NB4 (cell line): ENCODE data around the gene HOXA6.

Source experiments
- DNase-seq: peaks from one replicate; pipeline ENCODE4 v3.0.0; 2010; ENCODE audit warnings: low read depth
- H3K4me3 ChIP-seq: one replicate; pipeline ENCODE4 v1.5.1; 2011; ENCODE audit warnings: mild to moderate bottlenecking, low read depth, low read length, moderate library complexity
- MYC ChIP-seq: IDR thresholded peaks from 2 replicates; pipeline ENCODE4 v1.6.1; 2011; ENCODE audit warnings: low read depth, low read length
- POLR2A ChIP-seq: IDR thresholded peaks from 2 replicates; pipeline ENCODE4 v1.6.1; 2011; ENCODE audit warnings: mild to moderate bottlenecking; ENCODE audit not compliant: insufficient read length; ENCODE audit errors: extremely low read depth
- TF ChIP-seq, protein P1 (sequence below): IDR thresholded peaks from one replicate; pipeline ENCODE4 v1.5.1; 2012; ENCODE audit warnings: low read depth, low read length
- TF ChIP-seq, protein P2 (sequence below): IDR thresholded peaks from 2 replicates; pipeline ENCODE4 v1.6.1; 2011; ENCODE audit warnings: low read depth, low read length

Gene HOXA6

DNA sequence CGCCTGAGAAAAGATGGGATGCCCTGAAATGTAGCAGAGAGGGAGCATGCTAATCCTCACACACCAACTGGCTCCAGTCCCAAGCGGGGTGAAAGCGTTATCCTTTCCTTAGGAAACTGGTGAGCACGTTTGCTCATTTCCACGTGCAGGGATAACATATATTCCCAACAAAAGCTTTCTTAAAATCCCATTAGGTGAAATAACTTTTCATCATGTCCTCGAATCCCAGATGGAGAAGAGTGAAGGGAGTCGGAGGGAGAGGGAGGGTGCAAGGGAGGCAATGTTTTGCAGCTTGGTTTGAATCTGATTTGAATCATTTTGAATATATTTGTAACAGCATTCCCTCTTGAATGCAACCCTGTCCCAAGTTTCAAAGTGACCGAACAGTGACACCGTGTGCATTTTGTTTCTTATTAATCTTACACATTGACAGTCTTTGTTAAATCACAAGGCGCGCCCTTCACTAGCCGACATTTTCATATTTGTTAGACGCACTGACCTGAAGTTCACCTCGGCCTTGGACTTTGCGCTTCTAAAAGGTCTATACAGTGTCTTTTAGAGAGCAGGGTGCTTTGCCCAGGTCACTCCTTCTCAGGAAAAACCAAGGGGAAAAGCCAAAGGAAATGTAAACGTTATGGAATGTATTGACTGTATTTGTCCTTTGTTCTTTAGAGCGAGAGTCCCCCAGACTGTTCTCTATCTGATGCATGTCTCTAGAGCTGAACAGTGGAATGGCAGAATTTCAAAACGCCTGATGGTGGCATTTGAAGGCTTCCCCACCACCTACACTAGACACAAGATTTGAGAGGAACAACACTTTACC is 14.0 kb downstream of the HOXA6 start:
- TF ChIP-seq, protein P1, sequence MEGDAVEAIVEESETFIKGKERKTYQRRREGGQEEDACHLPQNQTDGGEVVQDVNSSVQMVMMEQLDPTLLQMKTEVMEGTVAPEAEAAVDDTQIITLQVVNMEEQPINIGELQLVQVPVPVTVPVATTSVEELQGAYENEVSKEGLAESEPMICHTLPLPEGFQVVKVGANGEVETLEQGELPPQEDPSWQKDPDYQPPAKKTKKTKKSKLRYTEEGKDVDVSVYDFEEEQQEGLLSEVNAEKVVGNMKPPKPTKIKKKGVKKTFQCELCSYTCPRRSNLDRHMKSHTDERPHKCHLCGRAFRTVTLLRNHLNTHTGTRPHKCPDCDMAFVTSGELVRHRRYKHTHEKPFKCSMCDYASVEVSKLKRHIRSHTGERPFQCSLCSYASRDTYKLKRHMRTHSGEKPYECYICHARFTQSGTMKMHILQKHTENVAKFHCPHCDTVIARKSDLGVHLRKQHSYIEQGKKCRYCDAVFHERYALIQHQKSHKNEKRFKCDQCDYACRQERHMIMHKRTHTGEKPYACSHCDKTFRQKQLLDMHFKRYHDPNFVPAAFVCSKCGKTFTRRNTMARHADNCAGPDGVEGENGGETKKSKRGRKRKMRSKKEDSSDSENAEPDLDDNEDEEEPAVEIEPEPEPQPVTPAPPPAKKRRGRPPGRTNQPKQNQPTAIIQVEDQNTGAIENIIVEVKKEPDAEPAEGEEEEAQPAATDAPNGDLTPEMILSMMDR = no peak
- no peak for TF ChIP-seq MYC
- no peak for TF ChIP-seq POLR2A
- TF ChIP-seq, protein P2, sequence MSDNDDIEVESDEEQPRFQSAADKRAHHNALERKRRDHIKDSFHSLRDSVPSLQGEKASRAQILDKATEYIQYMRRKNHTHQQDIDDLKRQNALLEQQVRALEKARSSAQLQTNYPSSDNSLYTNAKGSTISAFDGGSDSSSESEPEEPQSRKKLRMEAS = no peak
- DNase-seq = no peak
- H3K4me3 ChIP-seq = no peak overlapping the region

DNA sequence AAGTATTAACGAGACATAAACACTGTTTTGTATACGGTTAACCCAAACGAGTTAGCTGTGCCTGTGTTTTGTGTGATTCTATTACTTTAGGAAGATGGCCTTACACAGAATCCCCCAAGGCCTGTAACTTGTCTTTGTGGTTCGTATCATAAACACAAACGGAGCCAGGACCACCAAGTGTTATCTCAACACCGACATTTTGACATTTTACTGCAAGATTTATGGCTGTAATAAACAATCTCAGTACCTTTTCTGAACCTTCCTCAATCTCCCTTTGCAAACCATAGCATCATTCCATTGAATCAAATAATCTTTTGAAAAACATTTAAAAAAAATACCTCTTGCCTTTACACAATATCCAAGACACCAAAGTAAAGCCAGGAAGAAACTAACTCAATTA is 14.6 kb downstream of the HOXA6 start:
- no peak for DNase-seq
- no peak overlapping the region for H3K4me3 ChIP-seq
- TF ChIP-seq POLR2A = no peak
- TF ChIP-seq MYC = no peak

DNA sequence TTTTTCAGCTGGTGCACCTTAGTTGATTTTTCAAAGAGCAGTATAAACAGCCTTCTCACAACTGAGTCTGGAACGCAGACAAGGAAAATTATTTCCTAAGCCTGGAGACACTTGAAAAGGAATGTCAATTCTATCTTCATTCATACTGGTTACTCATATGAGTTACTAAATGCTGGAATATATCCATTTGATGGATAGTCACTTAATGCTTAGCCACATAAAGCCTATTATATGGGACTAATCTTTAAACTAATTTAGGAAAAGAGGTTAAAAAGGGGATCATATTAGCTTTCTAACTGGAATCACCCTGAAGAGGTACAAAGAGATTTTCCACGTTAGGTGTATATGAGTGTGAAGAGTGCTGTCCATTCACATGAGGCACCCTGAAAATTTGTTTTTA is 15.4 kb downstream of the HOXA6 start:
- H3K4me3 ChIP-seq = no peak overlapping the region
- TF ChIP-seq MYC = no peak
- TF ChIP-seq, protein P2 = no peak
- TF ChIP-seq POLR2A = no peak
- TF ChIP-seq, protein P1 = no peak
- no peak for DNase-seq

DNA sequence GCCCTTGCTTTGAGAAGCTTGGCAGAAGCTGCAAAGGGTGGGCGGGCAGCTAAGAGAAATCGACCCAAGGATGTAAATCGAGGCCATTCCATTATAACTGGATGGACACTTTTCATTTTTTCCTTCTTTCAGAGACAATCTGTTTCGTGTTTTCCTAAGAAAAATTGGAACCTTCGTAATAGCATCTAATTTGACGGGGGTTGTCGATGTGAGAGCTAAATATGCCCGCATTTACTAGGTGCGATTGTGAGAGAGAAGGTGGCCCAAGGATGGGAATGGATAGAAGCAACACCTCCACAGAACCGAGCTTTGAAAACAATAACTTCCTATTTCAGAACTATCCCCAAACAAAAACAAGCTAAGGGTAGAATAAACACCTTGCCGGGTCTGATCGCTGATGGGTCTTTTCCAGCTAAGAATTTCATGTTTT is 16.2 kb downstream of the HOXA6 start:
- H3K4me3 ChIP-seq = peak overlapping the region; percentile 66
- no peak for DNase-seq
- TF ChIP-seq MYC (no peak), POLR2A (no peak)
- TF ChIP-seq, protein P2 = no peak
- TF ChIP-seq, protein P1 = no peak

DNA sequence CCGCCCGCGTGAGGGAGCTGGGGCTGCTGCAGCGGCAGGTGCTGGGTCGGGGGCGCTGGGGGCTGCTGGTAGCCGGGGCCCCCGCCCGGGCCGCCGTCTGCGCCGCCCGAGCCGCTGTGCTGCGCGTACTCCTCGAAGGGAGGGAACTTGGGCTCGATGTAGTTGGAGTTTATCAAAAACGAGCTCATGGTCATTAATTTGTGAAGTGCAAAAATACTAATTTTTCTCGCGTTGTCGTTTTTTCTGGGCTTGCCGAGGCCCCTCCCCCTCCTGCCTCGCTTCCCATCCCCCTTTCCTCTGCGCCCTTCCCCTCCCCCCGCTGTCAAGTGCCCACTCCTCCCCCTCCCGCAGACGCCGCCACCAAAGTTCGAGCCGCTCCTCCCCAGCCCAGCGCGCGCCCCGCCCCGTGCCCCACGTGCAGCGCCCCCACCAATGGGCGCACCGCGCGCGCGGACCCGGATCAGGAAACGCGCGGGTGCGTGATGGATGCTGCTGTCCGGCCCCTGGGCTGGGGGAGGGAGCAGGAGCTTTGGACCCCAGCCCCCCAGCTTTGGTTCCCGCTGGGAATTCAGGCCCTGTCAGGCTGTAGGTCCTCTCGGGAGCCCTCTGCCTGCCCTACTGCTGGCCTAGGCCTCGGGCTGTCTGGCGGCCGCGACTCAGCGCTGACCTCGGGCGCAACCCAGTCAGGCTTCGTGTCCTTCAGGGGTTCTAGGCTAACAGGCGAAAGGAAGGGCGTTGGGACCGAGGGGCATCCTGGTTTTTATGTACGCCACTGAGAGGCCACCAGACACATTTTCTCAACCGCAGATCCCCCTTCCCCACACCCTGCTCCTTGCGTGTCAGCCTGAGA is 16.8 kb downstream of the HOXA6 start, which contains the start of gene HOXA4:
Gene HOXA4, minus strand, starts transcription at position 218 of the 850 bp plus-strand sequence. Its CDS starts 24 bp downstream, at position 194.
- TF ChIP-seq POLR2A (peak; percentile 76), MYC (no peak; the same call in 1 of the 2 replicates)
- TF ChIP-seq, protein P1 = no peak
- TF ChIP-seq, protein P2 = peak; percentile 80
- peak within 1 kb of the TSS; percentile 66 for H3K4me3 ChIP-seq

More for the DNA sequence above, 16.8 kb downstream of the HOXA6 start, which contains the start of gene HOXA4:
- peak; percentile 95 for DNase-seq
